ENCODE results near the gene MEIS2.

MEIS2 gene

GRCh38 chr15:37097144-37097919 is 3.0 kb downstream of the MEIS2 start (continued):
- no peak for TF ChIP-seq HIC1 (tag by site-specific recombination; IDR thresholded peaks at IDR 0.05)
- no peak for TF ChIP-seq ZNF148 (tag by site-specific recombination; IDR thresholded peaks at IDR 0.05; ENCODE audit: borderline replicate concordance)
- no peak for TF ChIP-seq SETDB1 (IDR thresholded peaks at IDR 0.05; ENCODE audit: insufficient read length, low read length)
- no peak for TF ChIP-seq ZNF311 (tag by site-specific recombination; IDR thresholded peaks at IDR 0.05; ENCODE audit: borderline replicate concordance)
- 0 out of 2 replicates have a peak, but pooled peaks have one; percentile 13 for TF ChIP-seq ZIC2 (tag by site-specific recombination; IDR thresholded peaks at IDR 0.05)
- no peak for TF ChIP-seq GLI4 (tag by site-specific recombination; IDR thresholded peaks at IDR 0.05)
- no peak for TF ChIP-seq ZNF114 (tag by site-specific recombination; IDR thresholded peaks at IDR 0.05)
- TF ChIP-seq ZSCAN4 (tag by site-specific recombination; IDR thresholded peaks at IDR 0.05) = no peak
- peak; percentile 12; the same call in 1 of the 2 replicates for TF ChIP-seq ZSCAN30 (tag by site-specific recombination; IDR thresholded peaks at IDR 0.05)
- TF ChIP-seq ZNF704 (tag by site-specific recombination; IDR thresholded peaks at IDR 0.05) = no peak
- TF ChIP-seq BCL11A (tag by site-specific recombination; IDR thresholded peaks at IDR 0.05; ENCODE audit: low read depth) = no peak
- no peak for TF ChIP-seq ZNF133 (tag by site-specific recombination; IDR thresholded peaks at IDR 0.05)
- no peak for TF ChIP-seq ZNF558 (tag by site-specific recombination; IDR thresholded peaks at IDR 0.05)
- TF ChIP-seq ZNF239 (tag by site-specific recombination; IDR thresholded peaks at IDR 0.05) = no peak
- peak; percentile 31; the same call in 1 of the 2 replicates for TF ChIP-seq ZBTB11 (tag by site-specific recombination; conservative IDR thresholded peaks at IDR 0.05; ENCODE audit: low read depth)
- no peak for TF ChIP-seq IKZF3 (tag by site-specific recombination; IDR thresholded peaks at IDR 0.05)
- TF ChIP-seq SP3 (tag by site-specific recombination; IDR thresholded peaks at IDR 0.05) = no peak
- no peak for TF ChIP-seq WT1 (tag by site-specific recombination; IDR thresholded peaks at IDR 0.05)
- TF ChIP-seq ZNF184 (tag by site-specific recombination; IDR thresholded peaks at IDR 0.05) = no peak
- TF ChIP-seq ZNF639 (tag by site-specific recombination; IDR thresholded peaks at IDR 0.05) = no peak
- TF ChIP-seq ZNF600 (tag by site-specific recombination; IDR thresholded peaks at IDR 0.05) = 0 out of 2 replicates have a peak, but pooled peaks have one; percentile 15
- TF ChIP-seq ZNF211 (tag by site-specific recombination; IDR thresholded peaks at IDR 0.05; ENCODE audit: low read depth) = no peak
- TF ChIP-seq ZNF677 (tag by site-specific recombination; IDR thresholded peaks at IDR 0.05) = no peak
- TF ChIP-seq ZBTB7A (tag by site-specific recombination; IDR thresholded peaks at IDR 0.05; ENCODE audit: low read depth) = no peak
- no peak for TF ChIP-seq ZNF837 (tag by site-specific recombination; IDR thresholded peaks at IDR 0.05)
- no peak for TF ChIP-seq ZEB2 (tag by site-specific recombination; IDR thresholded peaks at IDR 0.05)

Data from HEK293 (cell line).